ENCODE measurements around the gene PTPN14. TPM values are rescaled to one million over a fixed set of nuclear protein-coding genes. Genes with fewer than 3 reads are reported as not detected.

The PTPN14 gene
- total RNA-seq, 1 experiment from 2014 or later, result 88.4 TPM

GRCh38 chr1:214467078-214467585 is 84.3 kb downstream of the PTPN14 start:
- H3K4me1 Mint-ChIP-seq, result peaks cover 51% of the 10 kb centered on the region
- no peaks in the 10 kb centered on the region for H3K36me3 Mint-ChIP-seq
- no peak for ATAC-seq
- H3K27ac Mint-ChIP-seq, result no peak overlapping the region
- no peak for DNase-seq (ENCODE audit: low spot score)
- no peaks in the 10 kb centered on the region for H3K27me3 Mint-ChIP-seq (ENCODE audit: low read depth)
- CTCF ChIA-PET, result no interaction called here
- TF ChIP-seq NFE2L1 (CRISPR knock-in tag; IDR thresholded peaks at IDR 0.05), result no peak
- TF ChIP-seq, protein P1, sequence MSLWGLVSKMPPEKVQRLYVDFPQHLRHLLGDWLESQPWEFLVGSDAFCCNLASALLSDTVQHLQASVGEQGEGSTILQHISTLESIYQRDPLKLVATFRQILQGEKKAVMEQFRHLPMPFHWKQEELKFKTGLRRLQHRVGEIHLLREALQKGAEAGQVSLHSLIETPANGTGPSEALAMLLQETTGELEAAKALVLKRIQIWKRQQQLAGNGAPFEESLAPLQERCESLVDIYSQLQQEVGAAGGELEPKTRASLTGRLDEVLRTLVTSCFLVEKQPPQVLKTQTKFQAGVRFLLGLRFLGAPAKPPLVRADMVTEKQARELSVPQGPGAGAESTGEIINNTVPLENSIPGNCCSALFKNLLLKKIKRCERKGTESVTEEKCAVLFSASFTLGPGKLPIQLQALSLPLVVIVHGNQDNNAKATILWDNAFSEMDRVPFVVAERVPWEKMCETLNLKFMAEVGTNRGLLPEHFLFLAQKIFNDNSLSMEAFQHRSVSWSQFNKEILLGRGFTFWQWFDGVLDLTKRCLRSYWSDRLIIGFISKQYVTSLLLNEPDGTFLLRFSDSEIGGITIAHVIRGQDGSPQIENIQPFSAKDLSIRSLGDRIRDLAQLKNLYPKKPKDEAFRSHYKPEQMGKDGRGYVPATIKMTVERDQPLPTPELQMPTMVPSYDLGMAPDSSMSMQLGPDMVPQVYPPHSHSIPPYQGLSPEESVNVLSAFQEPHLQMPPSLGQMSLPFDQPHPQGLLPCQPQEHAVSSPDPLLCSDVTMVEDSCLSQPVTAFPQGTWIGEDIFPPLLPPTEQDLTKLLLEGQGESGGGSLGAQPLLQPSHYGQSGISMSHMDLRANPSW (CRISPR knock-in tag; conservative IDR thresholded peaks at IDR 0.05; ENCODE audit: low read depth), result no peak
- no peak for TF ChIP-seq CREM (CRISPR knock-in tag; IDR thresholded peaks at IDR 0.05)
- TF ChIP-seq TP53 (CRISPR knock-in tag; IDR thresholded peaks at IDR 0.05), result no peak
- TF ChIP-seq, protein P2, sequence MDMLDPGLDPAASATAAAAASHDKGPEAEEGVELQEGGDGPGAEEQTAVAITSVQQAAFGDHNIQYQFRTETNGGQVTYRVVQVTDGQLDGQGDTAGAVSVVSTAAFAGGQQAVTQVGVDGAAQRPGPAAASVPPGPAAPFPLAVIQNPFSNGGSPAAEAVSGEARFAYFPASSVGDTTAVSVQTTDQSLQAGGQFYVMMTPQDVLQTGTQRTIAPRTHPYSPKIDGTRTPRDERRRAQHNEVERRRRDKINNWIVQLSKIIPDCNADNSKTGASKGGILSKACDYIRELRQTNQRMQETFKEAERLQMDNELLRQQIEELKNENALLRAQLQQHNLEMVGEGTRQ (CRISPR knock-in tag; IDR thresholded peaks at IDR 0.05), result no peak
- TF ChIP-seq E2F1 (CRISPR knock-in tag; IDR thresholded peaks at IDR 0.05), result no peak
- TF ChIP-seq, protein P3, sequence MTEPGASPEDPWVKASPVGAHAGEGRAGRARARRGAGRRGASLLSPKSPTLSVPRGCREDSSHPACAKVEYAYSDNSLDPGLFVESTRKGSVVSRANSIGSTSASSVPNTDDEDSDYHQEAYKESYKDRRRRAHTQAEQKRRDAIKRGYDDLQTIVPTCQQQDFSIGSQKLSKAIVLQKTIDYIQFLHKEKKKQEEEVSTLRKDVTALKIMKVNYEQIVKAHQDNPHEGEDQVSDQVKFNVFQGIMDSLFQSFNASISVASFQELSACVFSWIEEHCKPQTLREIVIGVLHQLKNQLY (CRISPR knock-in tag; IDR thresholded peaks at IDR 0.05), result no peak
- TF ChIP-seq, protein P4, sequence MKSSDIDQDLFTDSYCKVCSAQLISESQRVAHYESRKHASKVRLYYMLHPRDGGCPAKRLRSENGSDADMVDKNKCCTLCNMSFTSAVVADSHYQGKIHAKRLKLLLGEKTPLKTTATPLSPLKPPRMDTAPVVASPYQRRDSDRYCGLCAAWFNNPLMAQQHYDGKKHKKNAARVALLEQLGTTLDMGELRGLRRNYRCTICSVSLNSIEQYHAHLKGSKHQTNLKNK (CRISPR knock-in tag; IDR thresholded peaks at IDR 0.05), result no peak
- TF ChIP-seq, protein P5, sequence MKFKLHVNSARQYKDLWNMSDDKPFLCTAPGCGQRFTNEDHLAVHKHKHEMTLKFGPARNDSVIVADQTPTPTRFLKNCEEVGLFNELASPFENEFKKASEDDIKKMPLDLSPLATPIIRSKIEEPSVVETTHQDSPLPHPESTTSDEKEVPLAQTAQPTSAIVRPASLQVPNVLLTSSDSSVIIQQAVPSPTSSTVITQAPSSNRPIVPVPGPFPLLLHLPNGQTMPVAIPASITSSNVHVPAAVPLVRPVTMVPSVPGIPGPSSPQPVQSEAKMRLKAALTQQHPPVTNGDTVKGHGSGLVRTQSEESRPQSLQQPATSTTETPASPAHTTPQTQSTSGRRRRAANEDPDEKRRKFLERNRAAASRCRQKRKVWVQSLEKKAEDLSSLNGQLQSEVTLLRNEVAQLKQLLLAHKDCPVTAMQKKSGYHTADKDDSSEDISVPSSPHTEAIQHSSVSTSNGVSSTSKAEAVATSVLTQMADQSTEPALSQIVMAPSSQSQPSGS (CRISPR knock-in tag; IDR thresholded peaks at IDR 0.05; ENCODE audit: borderline replicate concordance, low read depth), result no peak
- TF ChIP-seq ARID4B (CRISPR knock-in tag; IDR thresholded peaks at IDR 0.05; ENCODE audit: borderline replicate concordance), result no peak
- TF ChIP-seq, protein P6, sequence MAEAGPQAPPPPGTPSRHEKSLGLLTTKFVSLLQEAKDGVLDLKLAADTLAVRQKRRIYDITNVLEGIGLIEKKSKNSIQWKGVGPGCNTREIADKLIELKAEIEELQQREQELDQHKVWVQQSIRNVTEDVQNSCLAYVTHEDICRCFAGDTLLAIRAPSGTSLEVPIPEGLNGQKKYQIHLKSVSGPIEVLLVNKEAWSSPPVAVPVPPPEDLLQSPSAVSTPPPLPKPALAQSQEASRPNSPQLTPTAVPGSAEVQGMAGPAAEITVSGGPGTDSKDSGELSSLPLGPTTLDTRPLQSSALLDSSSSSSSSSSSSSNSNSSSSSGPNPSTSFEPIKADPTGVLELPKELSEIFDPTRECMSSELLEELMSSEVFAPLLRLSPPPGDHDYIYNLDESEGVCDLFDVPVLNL (CRISPR knock-in tag; IDR thresholded peaks at IDR 0.05; ENCODE audit: borderline replicate concordance, low read depth), result no peak
- TF ChIP-seq EMX1 (CRISPR knock-in tag; IDR thresholded peaks at IDR 0.05), result no peak
- TF ChIP-seq ZNF263 (CRISPR knock-in tag; IDR thresholded peaks at IDR 0.05; ENCODE audit: low read depth), result no peak
- no peak for TF ChIP-seq ZNF671 (CRISPR knock-in tag; IDR thresholded peaks at IDR 0.05)
- no peak for TF ChIP-seq ZNF423 (CRISPR knock-in tag; IDR thresholded peaks at IDR 0.05)
- no peaks in the 10 kb centered on the region for H3K9me3 Mint-ChIP-seq
- POLR2A ChIA-PET, result no interaction called here
- no peak overlapping the region for H3K4me3 Mint-ChIP-seq
